ENCODE measurements around the gene MAP2K6.

DNA sequence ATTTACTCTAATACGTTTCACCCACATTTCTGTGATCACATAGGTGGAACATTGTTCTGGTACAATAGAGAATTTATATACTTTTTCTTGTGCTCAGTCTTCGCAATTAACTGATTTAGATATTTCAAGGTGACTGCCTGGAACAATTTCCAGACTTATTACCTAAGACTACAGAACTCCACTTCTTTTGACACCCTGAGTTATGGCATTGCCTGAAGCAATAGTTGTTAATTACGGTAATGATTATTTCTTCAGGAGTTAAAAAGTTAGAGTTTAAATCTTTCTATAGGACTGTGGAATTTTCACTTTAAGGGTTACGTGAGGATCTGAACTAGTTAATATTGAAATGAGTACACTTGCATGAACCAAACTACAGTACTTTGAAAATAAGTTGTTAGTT lies 74.8 kb downstream of the MAP2K6 start:
- TF ChIP-seq, protein P1, sequence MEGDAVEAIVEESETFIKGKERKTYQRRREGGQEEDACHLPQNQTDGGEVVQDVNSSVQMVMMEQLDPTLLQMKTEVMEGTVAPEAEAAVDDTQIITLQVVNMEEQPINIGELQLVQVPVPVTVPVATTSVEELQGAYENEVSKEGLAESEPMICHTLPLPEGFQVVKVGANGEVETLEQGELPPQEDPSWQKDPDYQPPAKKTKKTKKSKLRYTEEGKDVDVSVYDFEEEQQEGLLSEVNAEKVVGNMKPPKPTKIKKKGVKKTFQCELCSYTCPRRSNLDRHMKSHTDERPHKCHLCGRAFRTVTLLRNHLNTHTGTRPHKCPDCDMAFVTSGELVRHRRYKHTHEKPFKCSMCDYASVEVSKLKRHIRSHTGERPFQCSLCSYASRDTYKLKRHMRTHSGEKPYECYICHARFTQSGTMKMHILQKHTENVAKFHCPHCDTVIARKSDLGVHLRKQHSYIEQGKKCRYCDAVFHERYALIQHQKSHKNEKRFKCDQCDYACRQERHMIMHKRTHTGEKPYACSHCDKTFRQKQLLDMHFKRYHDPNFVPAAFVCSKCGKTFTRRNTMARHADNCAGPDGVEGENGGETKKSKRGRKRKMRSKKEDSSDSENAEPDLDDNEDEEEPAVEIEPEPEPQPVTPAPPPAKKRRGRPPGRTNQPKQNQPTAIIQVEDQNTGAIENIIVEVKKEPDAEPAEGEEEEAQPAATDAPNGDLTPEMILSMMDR (IDR thresholded peaks at IDR 0.05), result no peak
- TF ChIP-seq POLR2A (IDR thresholded peaks at IDR 0.05), result no peak

Data from heart left ventricle (tissue), 13 donors.